Measurements from ENCODE around the gene OBSCN. TPM values are rescaled to one million over a fixed set of nuclear protein-coding genes. Genes with fewer than 3 reads are reported as not detected.

OBSCN gene
- total and polyA plus RNA-seq, 4 donors, result 0.54 to 5.6 (median 2.7) TPM

DNA sequence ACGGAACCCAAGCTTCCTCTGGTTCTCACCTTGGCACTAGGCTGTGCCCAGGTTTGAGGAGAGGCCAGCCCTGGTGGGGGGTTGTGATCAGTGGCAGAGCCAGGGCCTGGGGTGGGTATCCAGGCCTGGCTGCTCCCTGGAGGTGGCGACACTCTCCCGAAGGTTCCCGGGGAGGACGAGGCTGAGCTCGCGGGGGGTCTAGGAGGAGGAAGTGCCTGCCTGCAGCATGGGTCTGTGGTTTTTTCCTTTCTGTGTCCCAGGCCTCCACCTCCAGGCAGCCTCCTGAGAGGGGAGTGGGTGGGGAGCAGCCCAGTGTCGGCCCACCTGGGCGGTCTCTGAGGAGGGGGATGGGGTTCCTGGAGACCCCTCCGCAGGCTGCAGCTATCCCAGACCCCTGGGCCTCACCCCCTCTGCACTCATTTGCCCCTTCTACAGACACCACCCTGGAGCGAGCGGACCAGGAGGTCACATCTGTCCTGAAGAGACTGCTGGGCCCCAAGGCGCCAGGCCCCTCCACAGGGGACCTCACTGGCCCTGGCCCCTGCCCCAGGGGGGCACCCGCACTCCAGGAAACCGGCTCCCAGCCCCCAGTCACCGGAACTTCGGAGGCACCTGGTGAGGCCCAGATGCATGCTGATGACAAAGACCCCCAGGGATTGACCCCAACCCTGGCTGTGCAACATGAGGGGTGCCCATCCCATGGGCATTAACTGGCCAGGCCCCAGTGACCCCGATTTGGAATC is 154.5 kb downstream of the OBSCN start:
- H3K9me3 ChIP-seq (ENCODE audit: control insufficient read depth in 4 of 4, low read length in 3 of 4), result no peaks in the 10 kb centered on the region
- TF ChIP-seq TAF1 (conservative IDR thresholded peaks at IDR 0.05) (no peak), EGR1 (IDR thresholded peaks at IDR 0.05; ENCODE audit: low read depth in 2 of 2) (no peak), HNF4A (conservative IDR thresholded peaks at IDR 0.05) (no peak), FOXA1 (IDR thresholded peaks at IDR 0.05) (no peak)
- TF ChIP-seq, protein P1, sequence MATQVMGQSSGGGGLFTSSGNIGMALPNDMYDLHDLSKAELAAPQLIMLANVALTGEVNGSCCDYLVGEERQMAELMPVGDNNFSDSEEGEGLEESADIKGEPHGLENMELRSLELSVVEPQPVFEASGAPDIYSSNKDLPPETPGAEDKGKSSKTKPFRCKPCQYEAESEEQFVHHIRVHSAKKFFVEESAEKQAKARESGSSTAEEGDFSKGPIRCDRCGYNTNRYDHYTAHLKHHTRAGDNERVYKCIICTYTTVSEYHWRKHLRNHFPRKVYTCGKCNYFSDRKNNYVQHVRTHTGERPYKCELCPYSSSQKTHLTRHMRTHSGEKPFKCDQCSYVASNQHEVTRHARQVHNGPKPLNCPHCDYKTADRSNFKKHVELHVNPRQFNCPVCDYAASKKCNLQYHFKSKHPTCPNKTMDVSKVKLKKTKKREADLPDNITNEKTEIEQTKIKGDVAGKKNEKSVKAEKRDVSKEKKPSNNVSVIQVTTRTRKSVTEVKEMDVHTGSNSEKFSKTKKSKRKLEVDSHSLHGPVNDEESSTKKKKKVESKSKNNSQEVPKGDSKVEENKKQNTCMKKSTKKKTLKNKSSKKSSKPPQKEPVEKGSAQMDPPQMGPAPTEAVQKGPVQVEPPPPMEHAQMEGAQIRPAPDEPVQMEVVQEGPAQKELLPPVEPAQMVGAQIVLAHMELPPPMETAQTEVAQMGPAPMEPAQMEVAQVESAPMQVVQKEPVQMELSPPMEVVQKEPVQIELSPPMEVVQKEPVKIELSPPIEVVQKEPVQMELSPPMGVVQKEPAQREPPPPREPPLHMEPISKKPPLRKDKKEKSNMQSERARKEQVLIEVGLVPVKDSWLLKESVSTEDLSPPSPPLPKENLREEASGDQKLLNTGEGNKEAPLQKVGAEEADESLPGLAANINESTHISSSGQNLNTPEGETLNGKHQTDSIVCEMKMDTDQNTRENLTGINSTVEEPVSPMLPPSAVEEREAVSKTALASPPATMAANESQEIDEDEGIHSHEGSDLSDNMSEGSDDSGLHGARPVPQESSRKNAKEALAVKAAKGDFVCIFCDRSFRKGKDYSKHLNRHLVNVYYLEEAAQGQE (IDR thresholded peaks at IDR 0.05), result no peak
- H3K36me3 ChIP-seq (ENCODE audit: control insufficient read depth in 4 of 4, insufficient read depth in 3 of 4, low read depth in 1 of 4, low read length in 3 of 4), result no peaks in the 10 kb centered on the region
- no peak overlapping the region for H3K27ac ChIP-seq (ENCODE audit: low read depth in 1 of 2, low read length in 2 of 2)
- 82% methylated on average over 18 of the region's 18 CpGs for WGBS
- no peaks in the 10 kb centered on the region for H3K4me1 ChIP-seq (ENCODE audit: control insufficient read depth in 4 of 4, insufficient read depth in 4 of 4, low read length in 3 of 4)
- DNase-seq (ENCODE audit: low spot score), result no peak
- H3K4me3 ChIP-seq (ENCODE audit: low read depth in 1 of 3, low read length in 3 of 3), result no peak overlapping the region
- H3K27me3 ChIP-seq (ENCODE audit: control insufficient read depth in 4 of 4, insufficient read depth in 4 of 4, low read length in 3 of 4), result no peaks in the 10 kb centered on the region
- H3K9ac ChIP-seq (ENCODE audit: low read depth in 1 of 2, low read length in 2 of 2), result no peak overlapping the region

DNA sequence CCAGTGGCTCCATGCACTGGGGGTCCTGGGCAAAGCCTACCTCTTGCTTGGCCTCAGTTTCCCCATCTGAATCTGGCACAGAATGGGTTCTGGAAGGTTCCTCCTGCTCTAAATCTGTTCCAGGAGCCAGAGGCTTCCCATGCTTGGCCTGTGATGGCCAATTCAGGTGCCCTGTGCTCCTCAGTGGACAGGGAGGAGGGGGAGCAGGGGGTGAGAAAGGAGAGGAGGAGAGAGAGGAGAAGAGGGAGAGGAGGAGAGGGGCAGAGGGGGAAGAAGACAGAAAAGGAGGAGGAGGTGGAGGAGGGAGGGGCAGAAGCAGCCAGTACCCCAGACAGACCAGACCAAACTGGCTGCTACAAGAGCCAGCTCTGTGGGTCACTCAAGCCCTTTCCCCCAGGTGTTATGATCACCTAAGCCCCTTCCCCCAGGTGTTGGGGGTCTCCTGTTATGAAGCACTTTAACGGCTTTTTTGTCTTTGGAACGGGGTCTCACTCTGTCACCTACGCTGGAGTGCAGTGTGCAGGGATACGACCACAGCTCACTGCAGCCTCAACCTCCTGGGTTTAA is 155.1 kb downstream of the OBSCN start:
- no peak overlapping the region for H3K27ac ChIP-seq (ENCODE audit: low read depth in 1 of 2, low read length in 2 of 2)
- no peaks in the 10 kb centered on the region for H3K4me1 ChIP-seq (ENCODE audit: control insufficient read depth in 4 of 4, insufficient read depth in 4 of 4, low read length in 3 of 4)
- H3K9ac ChIP-seq (ENCODE audit: low read depth in 1 of 2, low read length in 2 of 2), result no peak overlapping the region

More for the DNA sequence above, 155.1 kb downstream of the OBSCN start:
- no peak for DNase-seq (ENCODE audit: low spot score)
- no peak overlapping the region for H3K4me3 ChIP-seq (ENCODE audit: low read depth in 1 of 3, low read length in 3 of 3)
- no peaks in the 10 kb centered on the region for H3K36me3 ChIP-seq (ENCODE audit: control insufficient read depth in 4 of 4, insufficient read depth in 3 of 4, low read depth in 1 of 4, low read length in 3 of 4)
- no peaks in the 10 kb centered on the region for H3K27me3 ChIP-seq (ENCODE audit: control insufficient read depth in 4 of 4, insufficient read depth in 4 of 4, low read length in 3 of 4)
- no peaks in the 10 kb centered on the region for H3K9me3 ChIP-seq (ENCODE audit: control insufficient read depth in 4 of 4, low read length in 3 of 4)
- 94% methylated on average over 4 of the region's 4 CpGs for WGBS
- TF ChIP-seq, protein P2, sequence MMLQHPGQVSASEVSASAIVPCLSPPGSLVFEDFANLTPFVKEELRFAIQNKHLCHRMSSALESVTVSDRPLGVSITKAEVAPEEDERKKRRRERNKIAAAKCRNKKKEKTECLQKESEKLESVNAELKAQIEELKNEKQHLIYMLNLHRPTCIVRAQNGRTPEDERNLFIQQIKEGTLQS (IDR thresholded peaks at IDR 0.05), result no peak
- no peak for TF ChIP-seq RXRA (IDR thresholded peaks at IDR 0.05)
- TF ChIP-seq YY1 (IDR thresholded peaks at IDR 0.05), result no peak
- no peak for TF ChIP-seq GABPA (IDR thresholded peaks at IDR 0.05 in 1 of 2, conservative IDR thresholded peaks at IDR 0.05 in 1 of 2)
- TF ChIP-seq, protein P1 (IDR thresholded peaks at IDR 0.05), result no peak
- TF ChIP-seq, protein P3, sequence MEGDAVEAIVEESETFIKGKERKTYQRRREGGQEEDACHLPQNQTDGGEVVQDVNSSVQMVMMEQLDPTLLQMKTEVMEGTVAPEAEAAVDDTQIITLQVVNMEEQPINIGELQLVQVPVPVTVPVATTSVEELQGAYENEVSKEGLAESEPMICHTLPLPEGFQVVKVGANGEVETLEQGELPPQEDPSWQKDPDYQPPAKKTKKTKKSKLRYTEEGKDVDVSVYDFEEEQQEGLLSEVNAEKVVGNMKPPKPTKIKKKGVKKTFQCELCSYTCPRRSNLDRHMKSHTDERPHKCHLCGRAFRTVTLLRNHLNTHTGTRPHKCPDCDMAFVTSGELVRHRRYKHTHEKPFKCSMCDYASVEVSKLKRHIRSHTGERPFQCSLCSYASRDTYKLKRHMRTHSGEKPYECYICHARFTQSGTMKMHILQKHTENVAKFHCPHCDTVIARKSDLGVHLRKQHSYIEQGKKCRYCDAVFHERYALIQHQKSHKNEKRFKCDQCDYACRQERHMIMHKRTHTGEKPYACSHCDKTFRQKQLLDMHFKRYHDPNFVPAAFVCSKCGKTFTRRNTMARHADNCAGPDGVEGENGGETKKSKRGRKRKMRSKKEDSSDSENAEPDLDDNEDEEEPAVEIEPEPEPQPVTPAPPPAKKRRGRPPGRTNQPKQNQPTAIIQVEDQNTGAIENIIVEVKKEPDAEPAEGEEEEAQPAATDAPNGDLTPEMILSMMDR (IDR thresholded peaks at IDR 0.05; ENCODE audit: low read depth, low read length, missing input control), result no peak
- TF ChIP-seq EGR1 (IDR thresholded peaks at IDR 0.05; ENCODE audit: low read depth in 2 of 2), result no peak
- no peak for TF ChIP-seq JUND (IDR thresholded peaks at IDR 0.05)
- TF ChIP-seq TAF1 (conservative IDR thresholded peaks at IDR 0.05), result no peak
- no peak for TF ChIP-seq HNF4A (conservative IDR thresholded peaks at IDR 0.05)
- TF ChIP-seq SP1 (IDR thresholded peaks at IDR 0.05), result no peak
- no peak for TF ChIP-seq NR2F2 (IDR thresholded peaks at IDR 0.05)
- TF ChIP-seq FOXA2 (IDR thresholded peaks at IDR 0.05), result no peak
- no peak for TF ChIP-seq RAD21 (IDR thresholded peaks at IDR 0.05)
- no peak for TF ChIP-seq HNF4G (IDR thresholded peaks at IDR 0.05)
- TF ChIP-seq, protein P4, sequence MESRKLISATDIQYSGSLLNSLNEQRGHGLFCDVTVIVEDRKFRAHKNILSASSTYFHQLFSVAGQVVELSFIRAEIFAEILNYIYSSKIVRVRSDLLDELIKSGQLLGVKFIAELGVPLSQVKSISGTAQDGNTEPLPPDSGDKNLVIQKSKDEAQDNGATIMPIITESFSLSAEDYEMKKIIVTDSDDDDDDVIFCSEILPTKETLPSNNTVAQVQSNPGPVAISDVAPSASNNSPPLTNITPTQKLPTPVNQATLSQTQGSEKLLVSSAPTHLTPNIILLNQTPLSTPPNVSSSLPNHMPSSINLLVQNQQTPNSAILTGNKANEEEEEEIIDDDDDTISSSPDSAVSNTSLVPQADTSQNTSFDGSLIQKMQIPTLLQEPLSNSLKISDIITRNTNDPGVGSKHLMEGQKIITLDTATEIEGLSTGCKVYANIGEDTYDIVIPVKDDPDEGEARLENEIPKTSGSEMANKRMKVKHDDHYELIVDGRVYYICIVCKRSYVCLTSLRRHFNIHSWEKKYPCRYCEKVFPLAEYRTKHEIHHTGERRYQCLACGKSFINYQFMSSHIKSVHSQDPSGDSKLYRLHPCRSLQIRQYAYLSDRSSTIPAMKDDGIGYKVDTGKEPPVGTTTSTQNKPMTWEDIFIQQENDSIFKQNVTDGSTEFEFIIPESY (IDR thresholded peaks at IDR 0.05), result no peak
- TF ChIP-seq, protein P5, sequence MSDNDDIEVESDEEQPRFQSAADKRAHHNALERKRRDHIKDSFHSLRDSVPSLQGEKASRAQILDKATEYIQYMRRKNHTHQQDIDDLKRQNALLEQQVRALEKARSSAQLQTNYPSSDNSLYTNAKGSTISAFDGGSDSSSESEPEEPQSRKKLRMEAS (IDR thresholded peaks at IDR 0.05), result no peak
